Measurements from ENCODE around the gene DHRS9. TPM values are rescaled to one million over a fixed set of nuclear protein-coding genes. Genes with fewer than 3 reads are reported as not detected.

The DHRS9 gene
- total RNA-seq, 4 donors from 2014 or later: 0.15 to 0.58 (median 0.31) TPM; not detected in 1

- Histone ChIP-seq H3K36me3 (no peaks in the 10 kb centered on the region), H3K27me3 (peaks cover 12% of the 10 kb centered on the region), H3K9me3 (no peaks in the 10 kb centered on the region), H3K4me3 (no peak overlapping the region), H3K4me1 (no peaks in the 10 kb centered on the region), H3K27ac (no peak overlapping the region)
- no peak for TF ChIP-seq EP300 (IDR thresholded peaks at IDR 0.05)
- no peak for TF ChIP-seq POLR2A (IDR thresholded peaks at IDR 0.05)
- no peak for TF ChIP-seq CTCF (IDR thresholded peaks at IDR 0.05)
- no peak for TF ChIP-seq POLR2AphosphoS5 (IDR thresholded peaks at IDR 0.05)
- ATAC-seq: no peak
Measured at GRCh38 chr2:169116993-169117392, 47.6 kb downstream of the DHRS9 start.

GRCh38 chr2:169118060-169118459 lies 48.7 kb downstream of the DHRS9 start:
- no peaks in the 10 kb centered on the region for H3K9me3 ChIP-seq
- H3K27ac ChIP-seq: no peak overlapping the region
- H3K4me1 ChIP-seq: no peaks in the 10 kb centered on the region
- no peak overlapping the region for H3K4me3 ChIP-seq
- WGBS, 2 donors (ENCODE audit: low coverage in 1 of 2): 86 to 94% methylated on average over 1 to 2 of the region's 2 CpGs
- TF ChIP-seq POLR2A (IDR thresholded peaks at IDR 0.05) (no peak), CTCF (IDR thresholded peaks at IDR 0.05) (no peak), EP300 (IDR thresholded peaks at IDR 0.05) (no peak)
- ATAC-seq: no peak
- peaks cover 12% of the 10 kb centered on the region for H3K27me3 ChIP-seq
- no peaks in the 10 kb centered on the region for H3K36me3 ChIP-seq

GRCh38 chr2:169119123-169119760 lies 49.9 kb downstream of the DHRS9 start:
- no peaks in the 10 kb centered on the region for H3K4me1 ChIP-seq
- no peak for ATAC-seq
- H3K36me3 ChIP-seq: no peaks in the 10 kb centered on the region
- H3K9me3 ChIP-seq: no peaks in the 10 kb centered on the region
- no peak overlapping the region for H3K4me3 ChIP-seq
- 66% methylated on average over 3 of the region's 4 CpGs for WGBS, 2 donors (ENCODE audit: low coverage in 1 of 2)
- H3K27ac ChIP-seq: no peak overlapping the region
- TF ChIP-seq EP300 (IDR thresholded peaks at IDR 0.05): no peak
- TF ChIP-seq POLR2AphosphoS5 (IDR thresholded peaks at IDR 0.05): no peak
- TF ChIP-seq POLR2A (IDR thresholded peaks at IDR 0.05): no peak
- no peak for TF ChIP-seq CTCF (IDR thresholded peaks at IDR 0.05)
- H3K27me3 ChIP-seq: peaks cover 12% of the 10 kb centered on the region

- Histone ChIP-seq H3K9me3 (no peaks in the 10 kb centered on the region), H3K27ac (no peak overlapping the region), H3K4me1 (no peaks in the 10 kb centered on the region), H3K4me3 (no peak overlapping the region), H3K27me3 (peaks cover 12% of the 10 kb centered on the region), H3K36me3 (no peaks in the 10 kb centered on the region)
- WGBS, 2 donors (ENCODE audit: low coverage in 1 of 2): 39 to 57% methylated on average over 2 of the region's 4 CpGs
- ATAC-seq: no peak
- TF ChIP-seq POLR2A (IDR thresholded peaks at IDR 0.05) (no peak), POLR2AphosphoS5 (IDR thresholded peaks at IDR 0.05) (no peak), CTCF (IDR thresholded peaks at IDR 0.05) (no peak), EP300 (IDR thresholded peaks at IDR 0.05) (no peak)
Measured at GRCh38 chr2:169119851-169120250, 50.5 kb downstream of the DHRS9 start.

- ATAC-seq: no peak
- H3K27ac ChIP-seq: no peak overlapping the region
- no peaks in the 10 kb centered on the region for H3K36me3 ChIP-seq
- H3K9me3 ChIP-seq: no peaks in the 10 kb centered on the region
- no peaks in the 10 kb centered on the region for H3K4me1 ChIP-seq
- TF ChIP-seq POLR2AphosphoS5 (IDR thresholded peaks at IDR 0.05) (no peak), POLR2A (IDR thresholded peaks at IDR 0.05) (no peak), CTCF (IDR thresholded peaks at IDR 0.05) (no peak), EP300 (IDR thresholded peaks at IDR 0.05) (no peak)
- no peak overlapping the region for H3K4me3 ChIP-seq
- 93 to 100% methylated on average over 1 to 4 of the region's 5 CpGs for WGBS, 2 donors (ENCODE audit: low coverage in 1 of 2)
- H3K27me3 ChIP-seq: no peaks in the 10 kb centered on the region
Measured at GRCh38 chr2:169129703-169130243, 60.4 kb downstream of the DHRS9 start.
